Stimulated activated naive CD8-positive, alpha-beta T cell treated with anti-CD3 and anti-CD28 coated beads, Interleukin-15, amount 100 ng/mL, for 72 hours (primary cell): ENCODE measurements around the gene NAA15.
"Not testable (repeated sequence)": the region's sequence is repeated elsewhere in the genome, so short reads cannot be mapped to it uniquely, and the experiment has no call there.

ENCODE experiments used
- ATAC-seq: fragments of 150-1000 bp; cut with Tn5 transposase; 2 replicates; pipeline ENCODE4 v1.10.0; 2021; ENCODE audit warnings: mild to moderate bottlenecking, moderate library complexity
- DNase-seq, 2 donors: peaks; one replicate each; pipeline ENCODE4 v3.0.0; 2021 to 2022
- H3K27ac Mint-ChIP-seq, 2 donors: one replicate each; pipeline ENCODE4 v1.8.0; 2022; ENCODE audit warnings: mild to moderate bottlenecking in 2 of 2, mixed read lengths in 2 of 2, moderate library complexity in 2 of 2
- H3K27me3 Mint-ChIP-seq: one replicate; pipeline ENCODE4 v1.8.0; 2022; ENCODE audit warnings: mixed read lengths
- H3K4me1 Mint-ChIP-seq: one replicate; pipeline ENCODE4 v1.8.0; 2022; ENCODE audit warnings: mild to moderate bottlenecking, mixed read lengths
- H3K4me3 Mint-ChIP-seq, 2 donors: one replicate each; pipeline ENCODE4 v1.8.0; 2022; ENCODE audit warnings: mild to moderate bottlenecking in 2 of 2, mixed read lengths in 2 of 2, moderate library complexity in 1 of 2
- H3K9me3 Mint-ChIP-seq, 2 donors: one replicate each; pipeline ENCODE4 v1.8.0; 2022; ENCODE audit warnings: mixed read lengths in 2 of 2

Gene NAA15

DNA sequence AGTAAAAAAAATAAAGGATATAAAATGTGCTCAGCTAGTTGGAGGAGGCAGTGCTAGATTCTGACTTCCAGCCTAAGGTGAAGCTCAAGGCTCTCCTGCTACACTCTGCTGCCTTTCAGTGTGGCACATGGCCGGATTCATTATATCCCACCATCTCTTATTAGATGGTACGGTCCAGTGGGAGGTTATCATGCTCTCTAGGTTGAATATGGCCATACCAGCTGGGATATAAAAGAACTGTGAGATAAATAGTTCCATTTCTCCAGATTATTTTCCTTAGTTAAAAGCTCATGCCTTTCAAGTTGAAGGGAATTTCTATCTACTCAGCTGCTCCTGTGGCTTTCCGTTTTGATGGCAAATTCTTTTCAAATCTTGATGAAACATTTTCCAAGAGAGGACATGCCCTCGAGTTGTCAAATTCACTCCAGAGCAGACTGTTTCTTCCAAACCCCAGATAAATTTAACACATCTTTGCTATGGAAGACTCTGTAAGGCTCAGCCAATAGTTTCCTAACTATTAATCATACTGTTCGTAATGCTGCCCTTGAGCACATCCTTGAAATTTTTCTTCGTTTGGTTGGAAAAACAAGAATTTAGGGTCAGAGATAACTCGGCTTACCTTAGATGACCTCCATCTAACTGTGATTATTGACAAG lies 19.1 kb upstream of the NAA15 start:
- peaks cover 19% of the 10 kb centered on the region for H3K4me1 Mint-ChIP-seq
- no peak overlapping the region for H3K27ac Mint-ChIP-seq
- no peak for DNase-seq
- peaks cover 42% of the 10 kb centered on the region for H3K27me3 Mint-ChIP-seq
- no peak for ATAC-seq
- H3K4me3 Mint-ChIP-seq, result no peak overlapping the region
- peaks cover 9 to 13% of the 10 kb centered on the region in 2 donors for H3K9me3 Mint-ChIP-seq

DNA sequence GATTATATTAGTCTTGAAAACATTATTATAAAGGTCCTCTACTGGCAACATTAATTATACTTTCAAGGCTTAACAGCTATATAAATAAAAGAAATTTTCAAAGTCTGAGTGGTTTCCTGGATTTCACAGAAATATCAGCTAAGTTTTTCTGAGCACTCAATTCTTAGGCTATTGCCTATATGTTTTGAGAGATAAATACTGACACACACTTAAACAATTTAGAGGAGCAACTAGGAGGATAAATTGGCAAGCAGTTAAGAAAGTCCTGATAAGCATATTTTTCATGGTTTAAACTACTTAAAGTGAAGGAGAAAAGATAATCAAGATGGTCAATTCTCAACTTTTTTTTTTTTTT lies 18.6 kb upstream of the NAA15 start:
- peaks cover 19% of the 10 kb centered on the region for H3K4me1 Mint-ChIP-seq
- ATAC-seq (no peak), DNase-seq (no peak)
- H3K9me3 Mint-ChIP-seq, result peaks cover 9 to 13% of the 10 kb centered on the region in 2 donors
- H3K27me3 Mint-ChIP-seq, result peaks cover 37% of the 10 kb centered on the region
- no peak overlapping the region for H3K4me3 Mint-ChIP-seq
- no peak overlapping the region for H3K27ac Mint-ChIP-seq

DNA sequence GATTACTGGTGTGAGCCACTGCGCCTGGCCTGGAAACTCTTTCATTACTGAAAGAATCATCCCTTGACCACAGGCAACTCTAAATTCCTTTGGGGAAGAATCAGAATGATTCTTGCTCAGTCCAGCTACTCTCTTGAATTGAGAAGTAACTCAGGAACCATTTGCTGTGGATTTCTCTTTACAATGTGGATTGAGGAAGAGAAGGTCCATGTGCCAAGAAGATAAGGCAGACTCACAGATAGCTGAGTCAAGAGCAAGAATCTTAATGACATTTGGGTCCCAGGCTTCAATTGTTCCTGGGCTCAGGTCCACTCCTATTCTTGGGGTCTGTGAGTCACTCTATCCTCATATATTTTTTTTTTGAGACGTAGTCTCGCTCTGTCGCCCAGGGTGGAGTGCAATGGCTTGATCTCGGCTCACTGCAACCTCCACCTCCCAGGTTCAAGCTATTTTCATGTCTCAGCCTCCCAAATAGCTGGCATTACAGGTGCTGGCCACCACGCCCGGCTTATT lies 15.1 kb upstream of the NAA15 start:
- H3K4me1 Mint-ChIP-seq, result no peaks in the 10 kb centered on the region
- ATAC-seq (no peak), DNase-seq (no peak)
- H3K27me3 Mint-ChIP-seq, result peaks cover 1% of the 10 kb centered on the region
- H3K9me3 Mint-ChIP-seq, result peaks cover 9 to 13% of the 10 kb centered on the region in 2 donors
- no peak overlapping the region for H3K4me3 Mint-ChIP-seq
- no peak overlapping the region for H3K27ac Mint-ChIP-seq

DNA sequence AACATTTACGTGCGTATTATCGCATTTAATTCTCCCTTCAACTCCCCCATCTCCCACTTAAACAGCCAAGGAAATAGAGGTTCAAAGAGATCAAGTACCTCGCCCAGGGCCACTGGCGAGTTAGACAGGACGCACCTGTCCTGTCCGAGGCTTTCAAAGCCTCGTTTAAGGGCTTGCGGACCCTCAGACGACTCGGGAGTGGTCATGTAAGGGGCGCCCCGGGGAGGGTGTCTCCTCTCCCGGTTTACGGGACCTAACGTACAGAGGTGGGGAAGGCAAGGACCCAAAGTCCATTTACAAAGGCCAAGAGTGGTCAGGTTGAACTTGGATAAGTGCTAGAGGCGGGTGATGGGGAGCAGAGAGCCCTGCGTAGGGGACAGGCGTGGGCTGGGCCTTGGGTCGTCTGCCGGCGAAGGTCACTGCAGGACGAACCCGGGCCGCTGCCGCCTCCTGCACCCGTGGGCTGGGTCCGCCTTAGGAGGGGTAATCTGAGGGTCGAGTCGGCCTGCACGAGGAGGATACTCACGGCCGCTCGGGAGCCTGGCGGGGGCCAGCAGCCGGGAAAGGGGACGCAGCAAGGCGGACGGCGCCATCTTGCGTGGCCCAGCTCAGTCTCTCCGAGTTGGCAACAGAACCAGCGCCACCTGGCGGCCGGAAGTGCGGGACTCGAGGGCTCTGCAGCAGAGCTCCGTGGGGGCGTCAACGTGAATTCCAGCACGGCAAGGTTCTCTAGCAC lies 5.9 kb upstream of the NAA15 start:
- peaks cover 31% of the 10 kb centered on the region for H3K4me1 Mint-ChIP-seq
- ATAC-seq, result peak; percentile 95

DNA sequence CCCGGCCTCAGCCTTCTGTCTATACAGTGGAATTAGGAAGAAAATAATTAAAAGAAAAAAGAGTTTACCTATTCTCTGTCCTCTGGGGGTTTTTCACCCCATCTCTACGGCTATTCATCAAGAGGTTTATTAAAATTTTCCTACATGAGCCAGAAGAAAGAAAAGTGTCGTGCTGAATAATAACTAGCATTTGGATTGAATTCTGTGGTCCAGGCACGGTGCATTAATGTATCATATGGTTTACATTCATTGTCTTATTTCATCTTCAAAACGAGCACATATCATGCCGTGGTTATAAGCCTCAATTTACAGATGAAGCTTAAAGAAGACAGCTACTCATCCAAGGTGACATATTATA lies 5.4 kb upstream of the NAA15 start:
- Mint-ChIP-seq H3K27me3 (no peaks in the 10 kb centered on the region), H3K4me3 (peak overlapping the region; percentile 90 to 99), H3K9me3 (no peaks in the 10 kb centered on the region), H3K4me1 (peaks cover 33% of the 10 kb centered on the region), H3K27ac (peak overlapping the region; percentile 99 to 100)
- DNase-seq (no peak), ATAC-seq (peak; percentile 2)

More for the DNA sequence above, 5.9 kb upstream of the NAA15 start:
- peak overlapping the region; percentile 99 to 100 for H3K27ac Mint-ChIP-seq
- no peaks in the 10 kb centered on the region for H3K27me3 Mint-ChIP-seq
- peak overlapping the region; percentile 90 to 99 for H3K4me3 Mint-ChIP-seq
- DNase-seq, result peak; percentile 95 to 96
- H3K9me3 Mint-ChIP-seq, result no peaks in the 10 kb centered on the region

DNA sequence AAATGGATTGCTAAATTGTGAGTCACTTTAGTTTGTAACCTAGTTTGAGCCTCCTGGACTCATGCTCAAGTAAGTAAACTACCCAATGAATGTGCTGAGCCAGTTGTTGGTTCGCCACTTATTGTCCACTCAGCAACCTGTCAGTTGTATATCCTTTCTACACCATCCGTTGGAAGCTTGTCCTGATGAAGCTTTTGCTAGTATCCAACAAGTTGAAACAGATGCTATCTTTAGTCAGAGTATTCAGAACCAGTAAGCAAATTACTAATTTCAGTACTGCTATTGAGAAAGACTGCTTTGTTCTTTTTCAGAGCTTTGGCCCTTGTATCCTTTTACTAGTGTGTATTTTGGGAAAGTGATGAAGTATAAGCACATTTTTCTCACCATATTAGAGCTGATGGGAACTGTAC lies 4.3 kb upstream of the NAA15 start:
- DNase-seq (no peak), ATAC-seq (no peak)
- Mint-ChIP-seq H3K27ac (no peak overlapping the region), H3K4me3 (no peak overlapping the region), H3K9me3 (no peaks in the 10 kb centered on the region), H3K4me1 (peaks cover 33% of the 10 kb centered on the region), H3K27me3 (no peaks in the 10 kb centered on the region)

DNA sequence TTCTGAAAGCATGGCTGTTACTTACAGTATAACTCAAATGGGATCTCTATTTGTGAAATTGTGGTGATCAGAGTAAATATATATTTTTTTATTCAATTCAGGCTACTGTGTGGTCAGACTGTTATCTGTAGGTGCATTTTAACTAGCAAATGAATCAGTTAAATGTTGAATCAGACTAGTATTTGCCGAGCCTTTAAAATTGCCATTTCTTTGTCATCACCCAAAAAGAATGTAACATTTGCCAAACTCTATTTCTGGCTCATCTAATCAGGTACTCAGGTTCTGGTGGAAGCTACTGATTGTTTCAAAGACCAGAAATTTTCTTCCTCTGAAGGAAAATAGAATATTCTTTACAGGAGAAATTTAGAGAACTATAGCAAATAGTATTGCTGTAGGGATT lies 1.8 kb upstream of the NAA15 start:
- no peak for DNase-seq
- H3K4me3 Mint-ChIP-seq, result peak overlapping the region in 1 of 2 donors; percentile 92
- ATAC-seq, result no peak
- H3K9me3 Mint-ChIP-seq, result no peaks in the 10 kb centered on the region
- peaks cover 50% of the 10 kb centered on the region for H3K4me1 Mint-ChIP-seq
- H3K27ac Mint-ChIP-seq, result no peak overlapping the region
- H3K27me3 Mint-ChIP-seq, result no peaks in the 10 kb centered on the region

DNA sequence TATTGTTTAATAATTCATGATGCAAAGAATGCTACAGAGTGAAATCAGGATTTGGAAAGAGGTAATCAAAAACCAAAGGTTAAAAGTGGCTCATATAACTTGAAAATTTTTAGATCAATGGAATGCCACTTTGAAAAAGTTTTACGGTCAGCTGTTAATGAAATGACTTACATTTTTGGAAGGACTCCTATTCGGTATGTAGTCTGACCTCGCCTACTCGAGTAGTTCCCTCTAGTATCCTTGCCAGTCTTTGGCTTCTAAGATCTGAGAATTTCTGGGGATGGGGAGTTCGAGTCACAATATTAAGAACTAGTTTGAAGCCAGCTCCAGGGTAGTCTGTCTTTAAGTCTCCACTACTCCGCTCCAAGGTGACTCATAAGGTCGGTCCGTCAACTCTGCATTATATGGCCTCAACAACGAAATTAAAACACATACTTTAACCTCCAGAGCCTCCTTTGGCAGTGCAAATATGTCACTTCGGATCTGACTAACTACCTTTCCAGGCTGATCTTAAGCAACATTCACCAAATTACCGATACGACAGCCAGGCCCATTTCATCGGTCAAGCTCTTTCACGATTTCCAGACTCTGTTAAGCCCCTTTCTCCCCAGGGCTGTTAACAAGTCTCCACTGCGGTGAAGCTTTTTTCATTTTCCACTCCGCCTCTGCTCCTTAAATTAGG lies 733 bp upstream of the NAA15 start:
- H3K4me3 Mint-ChIP-seq, result peak overlapping the region; percentile 92
- peaks cover 58% of the 10 kb centered on the region for H3K4me1 Mint-ChIP-seq
- H3K27me3 Mint-ChIP-seq, result no peaks in the 10 kb centered on the region
- H3K27ac Mint-ChIP-seq, result peak overlapping the region; percentile 98
- no peak for DNase-seq
- ATAC-seq, result peak; percentile 49
- H3K9me3 Mint-ChIP-seq, result no peaks in the 10 kb centered on the region

DNA sequence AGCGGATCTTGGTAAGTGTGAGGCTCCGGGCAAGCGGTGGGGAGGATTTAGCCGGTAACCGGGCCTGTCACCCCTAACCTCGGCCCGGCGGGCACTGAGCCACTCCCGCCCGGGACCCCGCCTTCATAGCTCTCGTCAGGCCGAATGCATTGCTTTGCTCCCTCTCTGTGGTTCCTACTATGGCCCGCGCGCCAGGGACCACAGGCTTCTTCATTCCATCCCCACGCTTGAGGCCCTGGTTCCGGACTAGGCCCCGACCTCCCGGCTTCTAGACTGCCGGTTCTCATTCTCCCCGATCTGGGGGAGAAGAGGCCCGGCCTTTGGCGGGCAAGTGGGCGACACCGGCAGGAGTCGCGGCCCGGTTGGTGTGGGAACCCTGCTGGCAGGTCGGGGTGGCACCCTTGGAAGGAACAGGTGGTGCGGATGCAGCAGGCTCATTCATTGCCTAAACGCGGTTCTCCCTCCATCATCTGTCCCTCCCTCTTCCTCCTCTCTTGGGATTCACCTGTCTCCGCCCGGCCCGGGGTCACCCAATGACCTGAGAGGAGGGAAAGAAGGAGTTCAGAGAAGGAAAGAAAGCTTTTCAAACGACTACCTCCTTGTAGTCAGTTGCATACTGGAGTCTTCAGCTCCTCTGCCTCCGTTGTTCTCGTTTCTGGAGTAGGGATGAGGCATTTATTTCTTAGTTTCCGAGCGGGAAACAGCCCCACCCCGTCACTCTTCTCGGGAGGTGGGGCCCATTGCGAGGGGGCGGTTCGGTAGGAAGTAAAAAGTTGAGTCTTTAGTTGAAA lies 711 bp downstream of the NAA15 start, which contains the start of gene NDUFC1:
TSS of gene NDUFC1 (minus strand) at position 657 of the 791 bp plus-strand sequence. CDS start 6,679 bp downstream, outside the sequence.
- H3K9me3 Mint-ChIP-seq, result no peaks in the 10 kb centered on the region
- H3K4me3 Mint-ChIP-seq, result peak within 1 kb of the TSS; percentile 92
- peak; percentile 75 to 80 for DNase-seq
- H3K27me3 Mint-ChIP-seq, result no peaks in the 10 kb centered on the region
- H3K4me1 Mint-ChIP-seq, result peaks cover 60% of the 10 kb centered on the region
- ATAC-seq, result peak; percentile 65
- peak within 1 kb of the TSS; percentile 98 for H3K27ac Mint-ChIP-seq

DNA sequence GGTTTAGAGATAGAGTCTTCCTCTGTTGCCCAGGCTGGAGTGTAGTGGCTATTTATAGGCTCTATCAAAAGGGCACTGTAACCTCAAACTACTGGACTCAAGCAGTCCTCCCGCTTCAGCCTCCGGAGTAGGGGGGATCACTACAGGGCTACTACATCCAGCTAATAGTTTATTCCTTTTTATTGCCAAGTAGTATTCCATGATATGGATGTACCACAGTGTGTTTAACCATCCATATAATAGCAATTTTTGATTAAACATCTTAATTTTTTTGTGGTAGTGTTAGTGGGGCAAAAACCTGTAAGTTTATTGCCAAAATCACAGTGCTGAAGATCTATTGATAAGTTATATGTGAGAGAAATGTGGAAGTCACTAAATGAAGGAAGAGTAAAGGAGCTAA lies 3.6 kb downstream of the NAA15 start:
- peaks cover 60% of the 10 kb centered on the region for H3K4me1 Mint-ChIP-seq
- DNase-seq, result no peak
- H3K27ac Mint-ChIP-seq, result peak overlapping the region in 1 of 2 donors; percentile 19

DNA sequence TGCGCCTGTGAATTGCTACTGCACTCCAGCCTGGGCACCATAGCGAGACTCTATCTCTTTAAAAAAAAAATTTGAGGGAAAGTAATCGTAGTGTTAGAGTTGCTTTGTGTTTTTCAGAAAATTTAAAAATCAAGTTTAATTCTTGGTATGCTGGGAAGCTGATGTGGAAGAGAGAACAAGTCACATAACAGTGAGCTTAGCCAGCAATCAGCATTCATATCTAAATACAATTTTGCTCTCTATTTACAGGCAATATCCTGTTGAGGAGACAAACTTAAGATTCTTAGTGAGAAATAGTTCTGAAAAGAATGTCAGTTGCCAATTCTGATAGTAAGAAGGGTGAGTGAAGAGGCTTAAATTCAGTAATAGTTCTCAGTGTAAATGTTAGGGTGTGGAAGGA lies 10.6 kb downstream of the NAA15 start:
- Mint-ChIP-seq H3K27ac (peak overlapping the region in 1 of 2 donors; percentile 22), H3K4me3 (no peak overlapping the region), H3K9me3 (no peaks in the 10 kb centered on the region)

More for the DNA sequence above, 3.6 kb downstream of the NAA15 start:
- Mint-ChIP-seq H3K27me3 (no peaks in the 10 kb centered on the region), H3K4me3 (no peak overlapping the region), H3K9me3 (no peaks in the 10 kb centered on the region)
- ATAC-seq, result no peak

DNA sequence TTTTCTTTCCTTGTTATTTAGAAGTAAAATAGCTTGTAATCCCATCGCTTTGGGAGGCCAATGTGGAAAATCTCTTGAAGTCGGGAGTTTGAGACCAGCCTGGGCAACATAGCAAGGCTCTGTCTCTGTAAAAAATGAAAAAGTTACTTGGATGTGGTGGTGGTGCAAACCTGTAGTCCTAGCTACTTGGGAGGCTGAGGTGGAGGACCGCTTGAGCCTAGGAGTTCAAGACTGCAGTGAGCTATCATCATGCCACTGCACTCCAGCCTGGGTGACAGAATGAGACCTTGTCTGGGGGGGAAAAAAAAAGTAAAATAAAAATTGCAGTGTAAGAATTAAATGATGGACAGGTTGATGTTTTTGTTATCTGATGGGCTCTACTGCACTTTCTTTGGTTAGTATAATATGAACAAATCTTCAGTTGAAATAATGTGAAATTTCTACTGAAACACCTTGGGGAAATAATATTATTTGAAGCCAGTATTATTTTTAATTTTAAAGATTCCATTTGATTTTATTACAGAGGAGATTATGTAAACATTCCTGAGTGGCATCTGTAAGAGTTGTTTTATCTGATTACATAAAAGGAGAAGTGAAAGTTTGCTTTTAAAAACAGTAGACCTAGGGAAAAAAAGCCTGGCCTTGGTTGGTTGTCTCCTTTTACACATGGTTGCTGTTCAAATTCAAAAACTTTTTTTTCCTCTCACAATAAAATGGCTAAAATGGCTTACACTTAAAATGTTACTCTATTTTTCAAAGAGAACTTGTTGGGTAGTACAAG lies 11.4 kb downstream of the NAA15 start:
- H3K4me1 Mint-ChIP-seq, result peaks cover 72% of the 10 kb centered on the region
- H3K27ac Mint-ChIP-seq, result peak overlapping the region in 1 of 2 donors; percentile 33
- no peak overlapping the region for H3K4me3 Mint-ChIP-seq
- no peak for DNase-seq
- H3K9me3 Mint-ChIP-seq, result no peaks in the 10 kb centered on the region
- ATAC-seq, result no peak
- H3K27me3 Mint-ChIP-seq, result no peaks in the 10 kb centered on the region

More for the DNA sequence above, 10.6 kb downstream of the NAA15 start:
- DNase-seq (no peak), ATAC-seq (no peak)
- H3K27me3 Mint-ChIP-seq, result no peaks in the 10 kb centered on the region
- peaks cover 74% of the 10 kb centered on the region for H3K4me1 Mint-ChIP-seq

DNA sequence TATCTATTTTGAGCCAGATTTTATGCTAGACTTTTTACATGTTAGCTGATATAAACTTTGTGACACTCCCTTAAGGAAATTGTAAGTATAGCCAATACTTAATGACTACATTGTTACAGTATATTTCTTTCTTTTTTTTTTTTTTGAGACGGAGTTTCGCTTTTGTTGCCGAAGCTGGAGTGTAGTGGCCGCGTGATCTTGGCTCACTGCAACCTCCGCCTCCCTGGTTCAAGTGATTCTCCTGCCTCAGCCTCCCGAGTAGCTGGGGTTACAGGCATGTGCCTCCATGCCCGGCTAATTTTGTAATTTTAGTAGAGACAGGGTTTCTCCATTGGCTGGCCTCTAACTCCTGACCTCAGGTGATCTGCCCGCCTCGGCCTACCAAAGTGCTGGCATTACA lies 12.1 kb downstream of the NAA15 start:
- H3K27ac Mint-ChIP-seq, H3K9me3 Mint-ChIP-seq, ATAC-seq, H3K27me3 Mint-ChIP-seq, H3K4me3 Mint-ChIP-seq, DNase-seq: not testable (repeated sequence)
- H3K4me1 Mint-ChIP-seq, result peaks cover 72% of the 10 kb centered on the region

DNA sequence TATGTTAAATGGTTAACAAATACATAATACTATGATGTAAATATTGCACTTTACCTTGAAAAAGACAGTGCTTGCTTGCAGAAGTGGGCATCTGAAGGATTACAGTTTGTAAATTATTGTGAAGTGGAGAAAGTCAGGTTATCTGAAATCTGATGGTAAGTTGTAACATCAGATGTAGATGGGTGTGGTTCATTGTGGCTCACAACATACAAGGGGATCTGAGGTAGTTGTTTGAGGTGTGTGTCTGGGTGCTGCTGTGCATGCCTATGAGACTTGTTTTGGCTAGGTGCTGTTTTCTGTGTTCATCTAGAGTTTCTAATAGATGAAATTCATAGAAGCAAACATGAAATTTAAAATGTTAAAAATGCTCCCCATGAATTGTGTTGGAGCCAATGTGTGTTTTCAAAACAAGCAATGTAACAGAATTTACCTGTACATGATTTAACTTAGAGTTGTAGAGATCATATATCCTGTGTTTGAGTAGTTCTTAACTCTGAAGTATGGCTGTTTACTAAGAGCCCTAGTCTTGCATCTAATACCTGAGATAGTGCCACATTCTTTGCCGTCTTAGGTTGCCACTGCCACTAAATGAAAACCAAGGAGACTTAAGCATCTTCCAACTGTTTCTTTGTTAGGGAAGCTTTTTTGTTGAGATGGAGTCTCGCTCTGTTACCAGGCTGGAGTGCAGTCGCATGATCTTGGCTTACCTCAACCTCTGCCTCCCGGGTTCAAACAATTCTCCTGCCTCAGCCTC lies 12.9 kb downstream of the NAA15 start:
- DNase-seq (no peak), ATAC-seq (no peak)
- Mint-ChIP-seq H3K4me1 (peaks cover 69% of the 10 kb centered on the region), H3K9me3 (no peaks in the 10 kb centered on the region), H3K27ac (peak overlapping the region in 1 of 2 donors; percentile 12), H3K27me3 (no peaks in the 10 kb centered on the region), H3K4me3 (no peak overlapping the region)
